Measurements from ENCODE around the gene GABPB2.

The GABPB2 gene

GRCh38 chr1:151165281-151165737, 94.7 kb downstream of the GABPB2 start:
- no peak for DNase-seq

- DNase-seq: peak; percentile 98
Observed at GRCh38 chr1:151165738-151166504, 95.4 kb downstream of the GABPB2 start, which contains the start of the genes LYSMD1 and SCNM1. Gene LYSMD1 (minus strand): TSS chr1:151165902. CDS start chr1:151165258, 644 bp downstream. Gene SCNM1 (plus strand): TSS chr1:151166144. CDS start chr1:151166153, 9 bp downstream.

GRCh38 chr1:151166505-151166956, 96.0 kb downstream of the GABPB2 start:
- DNase-seq: no peak

- no peak for DNase-seq
Observed at GRCh38 chr1:151167116-151167515, 96.6 kb downstream of the GABPB2 start.

GRCh38 chr1:151171190-151171589, 100.6 kb downstream of the GABPB2 start:
- DNase-seq: no peak
